Stimulated activated CD8-positive, alpha-beta memory T cell treated with anti-CD3 and anti-CD28 coated beads, Interleukin-4, amount 100 ng/mL, for 48 hours (primary cell): ENCODE results near the gene C11orf42.
"Not testable (repeated sequence)": the region's sequence is repeated elsewhere in the genome, so short reads cannot be mapped to it uniquely, and the experiment has no call there.

ENCODE experiments used
- DNase-seq: peaks from one replicate; pipeline ENCODE4 v3.0.0-alpha.2; 2020

C11orf42 gene

GRCh38 chr11:6224421-6224820 lies 19.1 kb downstream of the C11orf42 start:
- DNase-seq, result no peak

GRCh38 chr11:6225024-6225423 lies 19.7 kb downstream of the C11orf42 start:
- DNase-seq, result no peak

GRCh38 chr11:6225896-6226295 lies 20.5 kb downstream of the C11orf42 start:
- DNase-seq, result no peak

- DNase-seq, result no peak
These were observed 23.2 kb downstream of the C11orf42 start for GRCh38 chr11:6228520-6228919.

GRCh38 chr11:6229911-6230310 lies 24.6 kb downstream of the C11orf42 start:
- DNase-seq, result no peak

GRCh38 chr11:6232899-6233298 lies 27.5 kb downstream of the C11orf42 start:
- no peak for DNase-seq

- no peak for DNase-seq
These were observed 28.6 kb downstream of the C11orf42 start for GRCh38 chr11:6233984-6234386.

- peak; percentile 99 for DNase-seq
These were observed 29.2 kb downstream of the C11orf42 start, which contains the start of gene FHIP1B for GRCh38 chr11:6234387-6235107. Gene FHIP1B, minus strand, starts transcription at chr11:6234636. Its CDS starts 10,120 bp downstream, at chr11:6224516.

- DNase-seq, result no peak
These were observed 31.9 kb downstream of the C11orf42 start for GRCh38 chr11:6237266-6237665.

GRCh38 chr11:6237761-6238302 lies 32.5 kb downstream of the C11orf42 start:
- DNase-seq, result no peak

GRCh38 chr11:6238902-6239301 lies 33.5 kb downstream of the C11orf42 start, which contains the start of gene CNGA4:
Gene CNGA4, plus strand, starts transcription at chr11:6239089. Its CDS starts 118 bp downstream, at chr11:6239207.
- no peak for DNase-seq

- DNase-seq, result no peak
These were observed 34.8 kb downstream of the C11orf42 start for GRCh38 chr11:6240139-6240538.

- DNase-seq, result no peak
These were observed 35.4 kb downstream of the C11orf42 start for GRCh38 chr11:6240781-6241180.

- no peak for DNase-seq
These were observed 36.0 kb downstream of the C11orf42 start for GRCh38 chr11:6241316-6241715.

GRCh38 chr11:6245536-6245935 lies 40.2 kb downstream of the C11orf42 start:
- DNase-seq, result no peak

GRCh38 chr11:6248248-6248647 lies 42.9 kb downstream of the C11orf42 start:
- DNase-seq, result no peak

- DNase-seq, result not testable (repeated sequence)
These were observed 43.5 kb downstream of the C11orf42 start for GRCh38 chr11:6248897-6249296.

- DNase-seq, result no peak
These were observed 44.6 kb downstream of the C11orf42 start for GRCh38 chr11:6249770-6250555.

GRCh38 chr11:6251120-6251733 lies 45.9 kb downstream of the C11orf42 start:
- peak; percentile 78 for DNase-seq

GRCh38 chr11:6251990-6252473 lies 46.7 kb downstream of the C11orf42 start:
- no peak for DNase-seq

- DNase-seq, result no peak
These were observed 47.8 kb downstream of the C11orf42 start for GRCh38 chr11:6253197-6253596.

- DNase-seq, result no peak
These were observed 52.8 kb downstream of the C11orf42 start for GRCh38 chr11:6258141-6258540.

GRCh38 chr11:6258571-6259081 lies 53.3 kb downstream of the C11orf42 start:
- no peak for DNase-seq
